Mesendoderm (in vitro differentiated cells): ENCODE data around the gene C6orf52.
"Not testable (repeated sequence)": the region's sequence is repeated elsewhere in the genome, so short reads cannot be mapped to it uniquely, and the experiment has no call there.

Source experiments
- DNase-seq: peaks from one replicate; pipeline ENCODE4 v3.0.0; 2013
- H2AK5ac ChIP-seq: 2 replicates; pipeline ENCODE4 v1.6.1; 2013; ENCODE audit warnings: low read length, inconsistent platforms
- H2BK120ac ChIP-seq: 2 replicates; pipeline ENCODE4 v1.6.1; 2013; ENCODE audit warnings: low read depth, mild to moderate bottlenecking, low read length, moderate library complexity, mixed read lengths
- H2BK15ac ChIP-seq: replicated peaks from 2 replicates; pipeline ENCODE4 v1.6.1; 2013; ENCODE audit warnings: low read depth, mild to moderate bottlenecking, moderate library complexity
- H2BK5ac ChIP-seq: 2 replicates; pipeline ENCODE4 v1.6.1; 2013; ENCODE audit warnings: low read length, inconsistent platforms
- H3K18ac ChIP-seq: 2 replicates; pipeline ENCODE4 v1.6.1; 2013; ENCODE audit warnings: mild to moderate bottlenecking, low read length, mixed read lengths
- H3K23ac ChIP-seq: one replicate; pipeline ENCODE4 v1.6.1; 2013; ENCODE audit warnings: low read length
- H3K27ac ChIP-seq: 2 replicates; pipeline ENCODE4 v1.5.1; 2013; ENCODE audit warnings: low read depth, mild to moderate bottlenecking, inconsistent platforms, low read length, moderate library complexity
- H3K27me3 ChIP-seq: 2 replicates; pipeline ENCODE4 v1.6.1; 2013; ENCODE audit warnings: low read length, control low read depth, mild to moderate bottlenecking, inconsistent platforms; ENCODE audit not compliant: insufficient read depth, poor library complexity
- H3K36me3 ChIP-seq: 2 replicates; pipeline ENCODE4 v1.6.1; 2013; ENCODE audit warnings: low read length, inconsistent platforms; ENCODE audit not compliant: control insufficient read depth, insufficient read depth
- H3K4ac ChIP-seq: one replicate; pipeline ENCODE4 v1.6.1; 2013; ENCODE audit warnings: low read depth, mild to moderate bottlenecking, low read length, moderate library complexity
- H3K4me1 ChIP-seq: 2 replicates; pipeline ENCODE4 v1.6.1; 2013; ENCODE audit warnings: low read depth, low read length, inconsistent platforms; ENCODE audit not compliant: control insufficient read depth
- H3K4me2 ChIP-seq: 2 replicates; pipeline ENCODE4 v1.6.1; 2013; ENCODE audit warnings: low read length
- H3K4me3 ChIP-seq: 2 replicates; pipeline ENCODE4 v1.5.1; 2013; ENCODE audit warnings: mild to moderate bottlenecking, low read length
- H3K56ac ChIP-seq: one replicate; pipeline ENCODE4 v1.6.1; 2013; ENCODE audit warnings: low read length
- H3K79me1 ChIP-seq: 2 replicates; pipeline ENCODE4 v1.6.1; 2013; ENCODE audit warnings: low read length, inconsistent platforms
- H3K79me2 ChIP-seq: 2 replicates; pipeline ENCODE4 v1.6.1; 2013; ENCODE audit warnings: mild to moderate bottlenecking, low read length; ENCODE audit not compliant: control insufficient read depth, insufficient read depth
- H3K9ac ChIP-seq: 2 replicates; pipeline ENCODE4 v1.6.1; 2013; ENCODE audit warnings: low read length, inconsistent platforms
- H4K5ac ChIP-seq: one replicate; pipeline ENCODE4 v1.6.1; 2013; ENCODE audit warnings: low read length
- H4K8ac ChIP-seq: one replicate; pipeline ENCODE4 v1.6.1; 2013; ENCODE audit warnings: low read depth, mild to moderate bottlenecking, control low read depth, low read length, moderate library complexity
- WGBS: extraction: QIAGEN DNeasy Blood & Tissue Kit; methylation state at CpG from one replicate; pipeline ENCODE4 v1.1.7; 2013; ENCODE audit warnings: low lambda C conversion rate, missing lambda C conversion rate; ENCODE audit not compliant: insufficient coverage; ENCODE audit errors: extremely low coverage; 5-methylcytosine and 5-hydroxymethylcytosine counted together

Gene C6orf52

GRCh38 chr6:10660431-10661191, 33.8 kb downstream of the C6orf52 start:
- not testable (repeated sequence) for H3K4ac ChIP-seq, H3K4me2 ChIP-seq, H2BK120ac ChIP-seq, H2BK15ac ChIP-seq, H3K79me1 ChIP-seq, H3K79me2 ChIP-seq, DNase-seq, H3K27ac ChIP-seq, H3K36me3 ChIP-seq, H3K4me3 ChIP-seq, H3K4me1 ChIP-seq, H3K56ac ChIP-seq, H2AK5ac ChIP-seq, H3K18ac ChIP-seq, H3K23ac ChIP-seq, H4K8ac ChIP-seq, H2BK5ac ChIP-seq, H3K27me3 ChIP-seq, H4K5ac ChIP-seq
- H3K9ac ChIP-seq = peak overlapping the region; percentile 57
- no CpG with 5 or more reads among the region's 11 CpGs for WGBS

DNA sequence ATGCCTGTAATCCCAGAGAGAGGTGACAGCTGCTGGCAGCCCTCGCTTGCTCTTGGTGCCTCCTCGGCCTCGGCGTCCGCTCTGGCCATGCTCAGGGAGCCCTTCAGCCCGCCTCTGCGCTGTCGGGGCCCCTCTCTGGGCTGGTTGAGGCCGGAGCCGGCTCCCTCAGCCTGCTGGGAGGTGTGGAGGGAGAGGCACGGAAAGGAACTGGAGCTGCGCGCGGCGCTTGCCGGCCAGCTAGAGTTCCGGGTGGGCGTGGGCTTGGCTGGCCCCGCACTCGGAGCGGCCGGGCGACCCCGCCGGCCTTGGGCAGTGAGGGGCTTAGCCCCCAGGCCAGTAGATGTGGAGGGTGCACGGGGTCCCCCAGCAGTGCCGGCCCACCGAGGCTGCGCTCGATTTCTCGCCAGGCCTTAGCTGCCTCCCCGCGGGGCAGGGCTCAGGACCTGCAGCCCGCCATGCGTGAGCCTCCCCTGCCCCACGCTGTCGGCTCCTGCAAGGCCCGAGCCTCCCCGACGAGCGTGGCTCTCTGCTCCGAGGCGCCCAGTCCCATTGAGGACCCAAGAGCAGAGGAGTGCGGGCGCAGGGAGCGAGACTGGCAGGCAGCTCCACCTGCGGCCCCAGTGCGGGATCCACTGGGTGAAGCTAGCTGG, 34.6 kb downstream of the C6orf52 start:
- no peaks in the 10 kb centered on the region for H3K79me2 ChIP-seq
- H2BK120ac ChIP-seq = no peak overlapping the region
- no CpG with 5 or more reads among the region's 48 CpGs for WGBS
- no peaks in the 10 kb centered on the region for H3K4me1 ChIP-seq
- H3K4ac ChIP-seq = peak overlapping the region; percentile 41
- H3K27me3 ChIP-seq = no peaks in the 10 kb centered on the region
- peak overlapping the region; percentile 78 for H3K56ac ChIP-seq
- H3K4me2 ChIP-seq = peak overlapping the region; percentile 28
- H2BK15ac ChIP-seq = no peak overlapping the region
- no peak overlapping the region for H2AK5ac ChIP-seq
- H2BK5ac ChIP-seq = no peak overlapping the region
- H3K36me3 ChIP-seq = no peaks in the 10 kb centered on the region
- H3K23ac ChIP-seq = no peak overlapping the region
- peak; percentile 49 for DNase-seq
- no peak overlapping the region for H4K8ac ChIP-seq
- no peaks in the 10 kb centered on the region for H3K79me1 ChIP-seq
- no peak overlapping the region for H3K4me3 ChIP-seq
- H3K9ac ChIP-seq = peak overlapping the region; percentile 57
- H4K5ac ChIP-seq = no peak overlapping the region
- H3K27ac ChIP-seq = no peak overlapping the region
- peak overlapping the region; percentile 1 for H3K18ac ChIP-seq

GRCh38 chr6:10658910-10659698, 35.3 kb downstream of the C6orf52 start:
- Histone ChIP-seq H3K4me2 (peak overlapping the region; percentile 5), H2AK5ac (no peak overlapping the region), H3K4me3 (no peak overlapping the region), H2BK5ac (no peak overlapping the region), H3K56ac (peak overlapping the region; percentile 78), H3K4me1 (no peaks in the 10 kb centered on the region), H3K27ac (no peak overlapping the region), H3K18ac (no peak overlapping the region), H2BK120ac (no peak overlapping the region), H3K23ac (no peak overlapping the region), H3K4ac (no peak overlapping the region), H3K79me1 (no peaks in the 10 kb centered on the region), H3K27me3 (no peaks in the 10 kb centered on the region), H3K9ac (peak overlapping the region; percentile 57), H3K36me3 (no peaks in the 10 kb centered on the region), H3K79me2 (no peaks in the 10 kb centered on the region), H4K8ac (no peak overlapping the region), H4K5ac (no peak overlapping the region), H2BK15ac (no peak overlapping the region)
- peak; percentile 10 for DNase-seq
- no CpG with 5 or more reads among the region's 24 CpGs for WGBS

GRCh38 chr6:10655508-10656055, 38.8 kb downstream of the C6orf52 start:
- peak overlapping the region; percentile 24 for H3K4ac ChIP-seq
- H3K4me1 ChIP-seq = no peaks in the 10 kb centered on the region
- H3K4me3 ChIP-seq = no peak overlapping the region
- no peak overlapping the region for H4K8ac ChIP-seq
- H3K27ac ChIP-seq = no peak overlapping the region
- no CpG with 5 or more reads among the region's 12 CpGs for WGBS
- no peak overlapping the region for H3K18ac ChIP-seq
- H3K79me2 ChIP-seq = no peaks in the 10 kb centered on the region
- no peak overlapping the region for H3K56ac ChIP-seq
- no peak overlapping the region for H2BK5ac ChIP-seq
- H3K36me3 ChIP-seq = no peaks in the 10 kb centered on the region
- no peaks in the 10 kb centered on the region for H3K27me3 ChIP-seq
- H3K23ac ChIP-seq = no peak overlapping the region
- DNase-seq = no peak
- H3K79me1 ChIP-seq = no peaks in the 10 kb centered on the region
- H4K5ac ChIP-seq = no peak overlapping the region
- no peak overlapping the region for H2AK5ac ChIP-seq
- no peak overlapping the region for H2BK15ac ChIP-seq
- H2BK120ac ChIP-seq = no peak overlapping the region
- no peak overlapping the region for H3K4me2 ChIP-seq
- H3K9ac ChIP-seq = no peak overlapping the region

GRCh38 chr6:10644225-10644624, 50.2 kb downstream of the C6orf52 start:
- Histone ChIP-seq H3K56ac (no peak overlapping the region), H3K23ac (no peak overlapping the region), H3K27ac (no peak overlapping the region), H3K79me1 (no peaks in the 10 kb centered on the region), H3K27me3 (no peaks in the 10 kb centered on the region), H2BK15ac (no peak overlapping the region), H2BK5ac (no peak overlapping the region), H3K4me1 (no peaks in the 10 kb centered on the region), H4K5ac (no peak overlapping the region), H3K79me2 (no peaks in the 10 kb centered on the region), H2AK5ac (no peak overlapping the region), H3K4me3 (no peak overlapping the region), H3K36me3 (no peaks in the 10 kb centered on the region), H3K18ac (no peak overlapping the region), H3K9ac (no peak overlapping the region), H2BK120ac (no peak overlapping the region), H3K4me2 (no peak overlapping the region), H3K4ac (no peak overlapping the region), H4K8ac (no peak overlapping the region)
- no CpG with 5 or more reads among the region's 1 CpG for WGBS
- no peak for DNase-seq
